Activated T-helper 2 cell treated with anti-CD3 and anti-CD28 coated beads, Interferon-gamma antibody, Interleukin-2, Interleukin-4, amounts not matched to agents 10 μg/mL and 5 μg/mL and 100 μg/mL, durations not matched to agents 14 hours and 24 hours and 36 hours (primary cell): ENCODE measurements around the gene TBX1. TPM values are rescaled to one million over a fixed set of nuclear protein-coding genes. Genes with fewer than 3 reads are reported as not detected.
"Not testable (repeated sequence)": the region's sequence is repeated elsewhere in the genome, so short reads cannot be mapped to it uniquely, and the experiment has no call there.

ENCODE experiments used
- DNase-seq: peaks from one replicate; pipeline ENCODE4 v3.0.0; 2021; ENCODE audit warnings: low spot score
- H3K27ac Mint-ChIP-seq: one replicate; pipeline ENCODE4 v1.8.0; 2021; ENCODE audit warnings: mixed read lengths
- H3K27me3 Mint-ChIP-seq: one replicate; pipeline ENCODE4 v1.8.0; 2021; ENCODE audit warnings: low read depth, mixed read lengths
- H3K36me3 Mint-ChIP-seq: one replicate; pipeline ENCODE4 v1.8.0; 2021; ENCODE audit warnings: low read depth, mixed read lengths
- H3K4me1 Mint-ChIP-seq: one replicate; pipeline ENCODE4 v1.8.0; 2021; ENCODE audit warnings: low read depth, mixed read lengths
- H3K4me3 Mint-ChIP-seq: one replicate; pipeline ENCODE4 v1.8.0; 2021; ENCODE audit warnings: low read depth, mild to moderate bottlenecking, moderate library complexity, mixed read lengths
- H3K9me3 Mint-ChIP-seq: one replicate; pipeline ENCODE4 v1.8.0; 2021; ENCODE audit warnings: mixed read lengths
- intact Hi-C: fragments of 100-400 bp; cut with micrococcal nuclease; formaldehyde crosslinking; loops from one replicate; pipeline ENCODE4 v1.15.1; 2023
- total RNA-seq: library from RNA; stranded (reverse); gene quantifications from 2 replicates; pipeline ENCODE4 v1.2.3, GENCODE V29; 2022

TBX1 gene
- total RNA-seq, 1 donor from 2014 or later, result 0.32 TPM

DNA sequence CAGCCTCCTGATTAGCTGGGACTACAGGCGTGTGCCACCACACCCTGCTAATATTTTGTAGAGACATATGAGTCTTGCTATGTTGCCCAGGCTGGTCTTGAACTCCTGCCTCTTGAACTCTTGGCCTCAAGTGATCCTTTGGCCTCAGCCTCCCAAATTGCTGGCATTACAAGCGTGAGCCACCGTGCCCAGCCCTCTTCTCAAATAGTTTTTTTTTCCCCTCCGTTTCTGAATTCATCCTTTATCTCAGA is 11.8 kb downstream of the TBX1 start:
- Mint-ChIP-seq H3K9me3 (no peaks in the 10 kb centered on the region), H3K27ac (no peak overlapping the region), H3K4me3 (no peak overlapping the region), H3K36me3 (no peaks in the 10 kb centered on the region), H3K4me1 (peaks cover 5% of the 10 kb centered on the region), H3K27me3 (peaks cover 44% of the 10 kb centered on the region)
- intact Hi-C loops, result no loop called here
- no peak for DNase-seq

DNA sequence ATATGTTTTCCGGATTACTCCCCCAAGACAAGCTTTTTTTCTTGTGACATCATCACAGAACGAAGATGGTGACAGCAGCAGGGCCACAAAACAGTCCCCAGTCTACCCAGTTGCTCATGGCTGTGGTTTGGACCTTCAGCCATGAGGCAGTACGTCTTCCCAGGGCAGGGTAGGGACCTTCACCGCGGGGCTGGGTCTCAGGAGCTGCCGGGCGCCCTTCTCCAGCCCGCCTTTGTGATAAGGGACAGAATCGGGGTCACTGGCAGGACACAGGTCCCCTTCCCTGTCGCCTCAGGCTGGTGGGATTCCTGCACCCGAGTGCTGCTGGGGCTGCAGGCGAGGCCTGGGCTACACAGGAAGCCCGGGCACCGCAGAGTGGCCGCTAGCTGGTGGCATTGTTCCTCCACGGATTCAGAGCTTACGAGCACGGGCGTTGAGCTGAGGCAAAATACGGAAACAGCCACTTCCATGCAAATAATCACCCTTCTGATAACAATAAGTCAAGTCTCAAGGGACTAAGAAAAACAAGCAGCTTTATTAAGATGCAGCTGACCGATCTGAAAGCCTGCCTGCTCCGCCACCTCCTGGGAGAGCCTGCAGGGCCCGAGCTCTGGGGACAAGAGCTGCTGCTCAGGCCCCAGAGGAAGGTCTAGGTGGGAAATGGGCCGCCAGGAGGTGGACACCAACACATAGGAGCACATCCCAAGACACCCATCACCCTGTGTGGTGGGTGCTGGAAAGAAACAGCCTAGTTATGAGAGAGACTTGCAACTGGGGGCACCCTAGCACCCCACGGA is 12.3 kb downstream of the TBX1 start:
- DNase-seq, result no peak
- no peaks in the 10 kb centered on the region for H3K9me3 Mint-ChIP-seq
- peaks cover 5% of the 10 kb centered on the region for H3K4me1 Mint-ChIP-seq
- intact Hi-C loops, result no loop called here
- no peaks in the 10 kb centered on the region for H3K36me3 Mint-ChIP-seq
- H3K27me3 Mint-ChIP-seq, result peaks cover 39% of the 10 kb centered on the region
- H3K4me3 Mint-ChIP-seq, result no peak overlapping the region
- no peak overlapping the region for H3K27ac Mint-ChIP-seq

DNA sequence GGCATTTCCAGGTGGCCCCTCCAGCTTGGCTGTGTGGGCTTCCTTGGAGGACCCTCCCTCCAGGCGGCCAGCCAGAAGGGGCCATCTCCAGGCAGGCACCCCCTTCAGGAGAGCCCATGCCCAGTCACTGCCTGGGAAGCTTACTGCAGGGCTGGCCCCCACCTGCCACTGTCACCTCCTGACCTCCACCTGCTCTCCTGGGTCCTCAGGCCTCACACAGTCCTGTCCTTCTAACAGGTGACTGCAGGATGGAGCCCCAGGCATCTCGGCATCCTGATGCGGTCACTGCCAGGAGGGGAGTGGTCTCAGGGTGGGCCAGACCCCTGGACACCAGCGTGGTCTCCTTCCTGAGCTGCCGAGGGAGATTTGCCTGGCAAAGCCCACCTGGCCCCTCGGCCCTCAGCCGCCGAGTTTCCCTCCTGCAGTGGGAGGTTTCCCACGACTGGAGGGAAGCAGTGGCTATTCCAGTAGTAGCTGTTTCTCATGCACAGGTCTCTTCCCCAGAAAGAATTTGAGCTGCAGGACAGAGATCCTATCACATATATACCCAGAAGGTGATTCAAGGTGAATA is 13.0 kb downstream of the TBX1 start:
- Mint-ChIP-seq H3K27me3 (peaks cover 32% of the 10 kb centered on the region), H3K4me3 (no peak overlapping the region), H3K27ac (no peak overlapping the region), H3K9me3 (no peaks in the 10 kb centered on the region), H3K4me1 (peaks cover 5% of the 10 kb centered on the region), H3K36me3 (no peaks in the 10 kb centered on the region)
- DNase-seq, result no peak
- intact Hi-C loops, result no loop called here

DNA sequence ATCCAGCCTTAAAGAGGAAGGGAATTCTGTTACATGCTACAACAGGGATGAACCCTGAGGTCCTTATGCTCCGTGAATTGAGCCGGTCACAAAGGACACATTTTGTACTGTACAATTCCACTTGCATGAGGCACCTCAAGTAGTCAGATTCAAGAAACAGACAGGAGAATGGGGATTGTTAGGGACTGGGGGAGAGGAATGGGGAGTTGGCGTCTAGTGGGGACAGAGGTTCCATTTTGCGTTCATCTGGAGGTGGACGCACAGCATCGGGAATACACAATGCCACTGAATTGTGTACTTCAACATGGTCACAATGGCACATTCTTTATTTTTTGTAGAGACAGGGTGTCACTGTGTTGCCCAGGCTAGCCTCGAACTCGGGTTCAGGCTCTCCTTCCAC is 14.1 kb downstream of the TBX1 start:
- Mint-ChIP-seq H3K9me3 (no peaks in the 10 kb centered on the region), H3K27ac (no peak overlapping the region), H3K4me3 (no peak overlapping the region), H3K27me3 (peaks cover 26% of the 10 kb centered on the region), H3K4me1 (peaks cover 5% of the 10 kb centered on the region), H3K36me3 (no peaks in the 10 kb centered on the region)
- no peak for DNase-seq
- intact Hi-C loops, result no loop called here

DNA sequence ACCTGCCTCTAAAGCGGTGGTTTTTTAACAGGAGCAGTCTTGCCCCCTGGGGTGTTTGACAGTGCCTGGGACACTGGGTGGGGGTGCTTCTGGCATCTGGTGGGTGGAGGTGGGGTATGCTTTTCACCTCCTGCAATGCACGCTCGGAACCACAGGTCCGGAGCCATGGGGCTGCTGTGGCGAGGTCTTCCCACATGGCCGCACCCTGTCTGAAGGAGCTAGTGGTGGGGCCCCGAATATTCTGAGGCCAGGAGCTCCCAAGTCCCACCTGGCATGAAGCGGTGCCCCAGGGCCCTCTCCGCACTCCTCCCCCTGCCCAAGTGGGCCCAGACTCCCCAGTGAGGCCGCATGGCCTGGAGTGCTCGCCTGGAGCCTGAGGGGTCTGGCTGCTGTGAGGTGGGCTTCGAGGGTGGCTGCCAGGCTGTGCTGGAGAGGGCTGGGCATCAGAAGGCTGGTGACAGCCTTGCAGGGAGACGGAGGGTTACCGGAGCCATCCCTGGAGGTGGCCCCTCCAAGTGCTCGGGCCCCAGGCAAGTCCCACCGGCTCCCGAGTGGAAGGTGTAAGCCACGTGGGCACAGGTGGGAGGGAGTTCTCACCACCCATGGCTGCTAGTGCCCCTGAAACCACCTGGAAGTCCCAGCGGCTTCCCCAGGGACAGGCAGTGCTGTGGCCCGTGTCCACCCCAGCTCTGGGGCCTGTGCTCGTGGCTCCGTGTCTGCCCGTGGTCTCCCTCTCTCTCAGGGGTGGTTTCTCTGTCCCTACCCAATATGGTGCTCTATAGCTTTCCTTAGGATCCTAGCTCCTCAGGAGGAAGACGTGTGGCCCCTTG is 15.1 kb downstream of the TBX1 start:
- Mint-ChIP-seq H3K4me3 (no peak overlapping the region), H3K27me3 (peaks cover 24% of the 10 kb centered on the region)

DNA sequence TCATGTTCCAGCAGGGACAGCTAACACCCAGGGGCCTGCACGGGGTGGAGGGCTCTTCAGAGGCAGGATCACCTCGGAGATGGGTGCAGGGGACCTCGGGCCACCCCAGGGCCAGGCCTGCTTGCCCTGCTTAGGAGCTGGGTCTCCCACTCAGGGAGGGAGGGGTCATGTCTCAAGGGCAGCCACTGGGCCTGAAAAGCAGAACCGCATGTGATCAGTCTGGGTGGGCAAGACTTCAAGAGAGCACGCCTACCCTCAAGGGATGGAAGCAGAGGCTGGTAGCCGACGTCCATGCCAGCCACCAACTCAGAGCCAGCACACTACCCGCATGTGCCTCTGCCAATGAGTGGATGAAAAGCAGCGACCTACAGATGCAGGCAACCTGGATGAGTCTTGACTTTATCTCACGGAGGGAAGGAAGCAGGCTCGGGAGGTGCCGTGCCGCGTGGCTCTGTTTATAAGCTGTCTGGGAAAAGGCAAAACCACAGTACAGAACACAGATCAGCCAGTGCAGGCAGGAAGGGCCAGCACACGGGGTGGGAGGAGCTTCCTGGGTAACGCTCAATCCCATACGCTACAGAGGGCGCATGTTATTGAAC is 16.0 kb downstream of the TBX1 start:
- H3K36me3 Mint-ChIP-seq, result no peaks in the 10 kb centered on the region
- peaks cover 24% of the 10 kb centered on the region for H3K27me3 Mint-ChIP-seq
- no peak overlapping the region for H3K27ac Mint-ChIP-seq
- H3K4me1 Mint-ChIP-seq, result peaks cover 9% of the 10 kb centered on the region
- H3K4me3 Mint-ChIP-seq, result no peak overlapping the region
- no peaks in the 10 kb centered on the region for H3K9me3 Mint-ChIP-seq
- intact Hi-C loops, result no loop called here
- no peak for DNase-seq

More for the DNA sequence above, 15.1 kb downstream of the TBX1 start:
- Mint-ChIP-seq H3K27ac (no peak overlapping the region), H3K9me3 (no peaks in the 10 kb centered on the region), H3K4me1 (peaks cover 9% of the 10 kb centered on the region), H3K36me3 (no peaks in the 10 kb centered on the region)
- DNase-seq, result no peak
- intact Hi-C loops, result no loop called here

DNA sequence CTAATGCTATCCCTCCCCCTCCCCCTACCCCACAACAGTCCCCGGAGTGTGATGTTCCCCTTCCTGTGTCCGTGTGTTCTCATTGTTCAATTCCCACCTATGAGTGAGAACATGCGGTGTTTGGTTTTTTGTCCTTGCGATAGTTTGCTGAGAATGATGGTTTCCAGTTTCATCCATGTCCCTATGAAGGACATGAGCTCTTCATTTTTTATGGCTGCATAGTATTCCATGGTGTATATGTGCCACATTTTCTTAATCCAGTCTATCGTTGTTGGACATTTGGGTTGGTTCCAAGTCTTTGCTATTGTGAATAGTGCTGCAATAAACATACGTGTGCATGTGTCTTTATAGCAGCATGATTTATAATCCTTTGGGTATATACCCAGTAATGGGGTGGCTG is 16.6 kb downstream of the TBX1 start:
- DNase-seq, H3K4me1 Mint-ChIP-seq, H3K27ac Mint-ChIP-seq, H3K4me3 Mint-ChIP-seq, H3K9me3 Mint-ChIP-seq, intact Hi-C loops, H3K36me3 Mint-ChIP-seq: not testable (repeated sequence)
- H3K27me3 Mint-ChIP-seq, result peaks cover 21% of the 10 kb centered on the region

DNA sequence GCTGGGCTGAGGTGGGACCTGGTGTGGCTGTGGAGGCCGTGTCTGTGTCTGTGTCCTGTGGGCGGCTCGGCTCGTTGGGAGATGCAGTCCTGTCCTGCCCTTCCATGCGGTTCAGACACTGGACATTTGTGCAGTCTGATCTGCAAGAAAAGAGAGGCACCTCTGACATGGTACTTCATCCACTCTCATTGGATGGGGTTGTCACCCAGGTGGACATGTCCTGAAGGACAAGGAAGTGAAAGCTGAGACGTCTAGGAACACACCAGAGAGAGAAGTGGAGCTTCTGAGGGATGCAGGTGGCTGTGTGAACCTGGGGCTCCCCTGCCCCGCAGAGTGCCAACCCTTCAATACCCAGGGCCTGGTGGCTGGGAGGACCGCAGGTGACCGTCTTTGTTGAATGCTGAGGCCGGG is 18.4 kb downstream of the TBX1 start:
- intact Hi-C loops, result no loop called here
- peaks cover 9% of the 10 kb centered on the region for H3K4me1 Mint-ChIP-seq
- no peak overlapping the region for H3K27ac Mint-ChIP-seq
- no peak for DNase-seq
- no peak overlapping the region for H3K4me3 Mint-ChIP-seq
- H3K9me3 Mint-ChIP-seq, result no peaks in the 10 kb centered on the region
- no peaks in the 10 kb centered on the region for H3K36me3 Mint-ChIP-seq
- H3K27me3 Mint-ChIP-seq, result peaks cover 12% of the 10 kb centered on the region

DNA sequence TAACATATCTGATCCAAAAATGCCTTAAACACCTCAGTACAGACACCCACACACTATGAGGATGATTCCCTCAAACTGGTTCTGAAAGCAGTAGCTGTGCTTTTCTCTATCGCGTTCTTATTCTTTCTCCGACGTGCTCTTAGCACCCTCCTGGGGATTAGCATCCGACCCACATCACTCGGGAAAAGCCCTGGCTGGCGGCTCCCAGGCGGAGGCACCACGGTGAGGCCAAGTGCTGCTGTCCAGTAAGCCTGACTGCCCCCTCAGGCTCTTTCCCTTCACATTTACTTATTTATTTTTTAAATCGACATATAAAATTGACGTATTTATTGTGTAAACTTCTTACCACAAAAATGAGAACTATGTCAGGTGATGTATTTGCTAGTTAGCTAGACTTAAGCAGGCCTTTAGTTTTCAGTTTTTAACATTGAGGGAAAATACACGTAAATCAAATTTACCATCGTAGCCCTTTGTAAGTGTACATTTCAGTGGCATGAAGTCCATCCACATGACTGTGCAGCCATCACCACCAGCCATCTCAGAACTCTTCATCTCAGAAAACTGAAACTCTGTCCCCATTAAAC is 19.2 kb downstream of the TBX1 start:
- DNase-seq, result no peak
- Mint-ChIP-seq H3K4me3 (no peak overlapping the region), H3K27ac (no peak overlapping the region), H3K4me1 (peaks cover 9% of the 10 kb centered on the region), H3K9me3 (no peaks in the 10 kb centered on the region), H3K36me3 (no peaks in the 10 kb centered on the region), H3K27me3 (peaks cover 9% of the 10 kb centered on the region)
- intact Hi-C loops, result no loop called here

DNA sequence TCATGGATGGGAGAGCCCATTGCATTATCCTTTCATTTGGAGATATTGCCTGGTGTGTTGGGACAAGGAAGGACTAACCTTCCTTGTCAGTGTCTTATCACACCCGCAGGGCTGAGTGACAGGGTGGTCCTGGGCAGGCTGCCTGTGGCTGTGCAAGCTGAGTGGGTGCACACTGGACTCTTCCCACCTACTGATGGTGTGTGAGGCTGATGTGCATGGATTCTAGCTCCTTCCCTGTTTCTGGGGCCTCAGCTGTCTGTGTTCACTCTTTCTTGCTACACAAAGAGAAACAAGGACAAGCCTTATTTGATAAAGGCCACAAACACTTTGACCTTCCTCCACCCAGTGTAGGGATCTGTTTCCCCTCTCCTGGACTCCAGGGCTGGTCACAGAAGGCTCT is 22.0 kb downstream of the TBX1 start:
- Mint-ChIP-seq H3K4me1 (peaks cover 4% of the 10 kb centered on the region), H3K4me3 (no peak overlapping the region), H3K36me3 (no peaks in the 10 kb centered on the region), H3K27ac (no peak overlapping the region), H3K9me3 (no peaks in the 10 kb centered on the region), H3K27me3 (peaks cover 6% of the 10 kb centered on the region)
- intact Hi-C loops, result no loop called here
- no peak for DNase-seq

DNA sequence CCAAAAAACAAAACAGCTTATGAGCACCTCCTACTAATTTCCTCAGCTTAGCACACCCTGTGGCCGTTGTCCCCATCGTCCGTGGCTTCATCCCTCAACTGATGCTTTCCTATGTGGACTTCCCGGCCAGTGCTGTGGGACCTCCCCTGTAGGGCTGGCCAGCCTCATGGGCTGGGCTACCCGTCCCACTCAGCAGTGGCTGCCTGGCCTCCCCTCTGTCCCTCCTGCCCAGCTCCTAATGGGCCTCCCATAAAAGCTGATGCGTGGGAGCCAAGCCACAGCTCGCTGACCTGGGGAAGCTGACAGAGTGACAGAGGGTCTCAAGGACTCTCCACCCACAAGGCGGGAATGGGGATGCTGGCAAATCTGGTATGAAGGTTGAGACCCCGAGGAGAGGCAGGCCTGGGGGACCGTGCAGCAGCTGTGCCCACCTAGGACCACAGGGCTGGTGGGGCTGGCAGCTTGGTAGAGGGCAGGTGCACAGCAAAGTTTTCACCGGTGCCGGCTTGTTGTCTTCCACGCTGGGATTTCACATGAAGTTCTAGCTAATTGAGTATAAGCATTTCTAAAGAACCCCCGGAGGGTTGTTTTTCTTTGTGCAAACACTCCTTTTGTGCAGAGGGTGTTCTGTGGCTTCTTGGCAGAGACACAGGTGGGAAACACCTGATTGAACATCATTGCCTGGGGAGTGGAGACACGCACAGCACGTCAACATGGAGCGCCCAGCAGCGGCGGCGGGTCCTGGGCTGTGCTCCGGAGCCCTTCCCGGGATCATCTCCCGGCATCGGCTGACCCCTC is 23.2 kb downstream of the TBX1 start:
- no peak overlapping the region for H3K27ac Mint-ChIP-seq
- H3K4me1 Mint-ChIP-seq, result peaks cover 4% of the 10 kb centered on the region
- no peaks in the 10 kb centered on the region for H3K36me3 Mint-ChIP-seq
- no peaks in the 10 kb centered on the region for H3K9me3 Mint-ChIP-seq
- intact Hi-C loops, result no loop called here
- H3K4me3 Mint-ChIP-seq, result no peak overlapping the region
- H3K27me3 Mint-ChIP-seq, result peaks cover 6% of the 10 kb centered on the region
- no peak for DNase-seq
